ENCODE data around the gene CLCN7. TPM values are rescaled to one million over a fixed set of nuclear protein-coding genes. Genes with fewer than 3 reads are reported as not detected.

The CLCN7 gene
- total and polyA plus RNA-seq, 2 of the 4 experiments (the other 2 are of a cell fraction): 10.8 to 45.2 TPM

- H3K23ac ChIP-seq (ENCODE audit: low read depth, low read length): no peak overlapping the region
- no peak overlapping the region for H3K18ac ChIP-seq (ENCODE audit: low read depth, low read length)
- no peaks in the 10 kb centered on the region for H3K4me1 ChIP-seq (ENCODE audit: control insufficient read depth, insufficient read depth, low read length)
- TF ChIP-seq RCOR1 (IDR thresholded peaks at IDR 0.05; ENCODE audit: insufficient replicate concordance, low read length) (no peak), CHD1 (IDR thresholded peaks at IDR 0.05; ENCODE audit: low read depth, low read length) (no peak), RAD21 (IDR thresholded peaks at IDR 0.05; ENCODE audit: low read length) (no peak), BHLHE40 (IDR thresholded peaks at IDR 0.05; ENCODE audit: low read depth, low read length) (no peak), FOS (IDR thresholded peaks at IDR 0.05; ENCODE audit: low read depth, low read length) (no peak), MAZ (IDR thresholded peaks at IDR 0.05; ENCODE audit: borderline replicate concordance, low read depth, low read length) (no peak), RFX5 (IDR thresholded peaks at IDR 0.05; ENCODE audit: low read depth, low read length) (no peak), NFE2L2 (IDR thresholded peaks at IDR 0.05; ENCODE audit: low read depth, low read length) (no peak), SMC3 (IDR thresholded peaks at IDR 0.05; ENCODE audit: low read depth, low read length) (no peak), POLR2A (IDR thresholded peaks at IDR 0.05; ENCODE audit: low read depth, low read length) (no peak), CEBPB (IDR thresholded peaks at IDR 0.05; ENCODE audit: low read depth, low read length) (no peak), MXI1 (IDR thresholded peaks at IDR 0.05; ENCODE audit: borderline replicate concordance, low read depth, low read length) (no peak), MAFK (IDR thresholded peaks at IDR 0.05; ENCODE audit: low read depth, low read length) (no peak), USF2 (IDR thresholded peaks at IDR 0.05; ENCODE audit: low read depth, low read length) (no peak)
- TF ChIP-seq, protein P1, sequence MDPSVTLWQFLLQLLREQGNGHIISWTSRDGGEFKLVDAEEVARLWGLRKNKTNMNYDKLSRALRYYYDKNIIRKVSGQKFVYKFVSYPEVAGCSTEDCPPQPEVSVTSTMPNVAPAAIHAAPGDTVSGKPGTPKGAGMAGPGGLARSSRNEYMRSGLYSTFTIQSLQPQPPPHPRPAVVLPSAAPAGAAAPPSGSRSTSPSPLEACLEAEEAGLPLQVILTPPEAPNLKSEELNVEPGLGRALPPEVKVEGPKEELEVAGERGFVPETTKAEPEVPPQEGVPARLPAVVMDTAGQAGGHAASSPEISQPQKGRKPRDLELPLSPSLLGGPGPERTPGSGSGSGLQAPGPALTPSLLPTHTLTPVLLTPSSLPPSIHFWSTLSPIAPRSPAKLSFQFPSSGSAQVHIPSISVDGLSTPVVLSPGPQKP (IDR thresholded peaks at IDR 0.05; ENCODE audit: borderline replicate concordance, low read depth, low read length): no peak
- TF ChIP-seq, protein P2, sequence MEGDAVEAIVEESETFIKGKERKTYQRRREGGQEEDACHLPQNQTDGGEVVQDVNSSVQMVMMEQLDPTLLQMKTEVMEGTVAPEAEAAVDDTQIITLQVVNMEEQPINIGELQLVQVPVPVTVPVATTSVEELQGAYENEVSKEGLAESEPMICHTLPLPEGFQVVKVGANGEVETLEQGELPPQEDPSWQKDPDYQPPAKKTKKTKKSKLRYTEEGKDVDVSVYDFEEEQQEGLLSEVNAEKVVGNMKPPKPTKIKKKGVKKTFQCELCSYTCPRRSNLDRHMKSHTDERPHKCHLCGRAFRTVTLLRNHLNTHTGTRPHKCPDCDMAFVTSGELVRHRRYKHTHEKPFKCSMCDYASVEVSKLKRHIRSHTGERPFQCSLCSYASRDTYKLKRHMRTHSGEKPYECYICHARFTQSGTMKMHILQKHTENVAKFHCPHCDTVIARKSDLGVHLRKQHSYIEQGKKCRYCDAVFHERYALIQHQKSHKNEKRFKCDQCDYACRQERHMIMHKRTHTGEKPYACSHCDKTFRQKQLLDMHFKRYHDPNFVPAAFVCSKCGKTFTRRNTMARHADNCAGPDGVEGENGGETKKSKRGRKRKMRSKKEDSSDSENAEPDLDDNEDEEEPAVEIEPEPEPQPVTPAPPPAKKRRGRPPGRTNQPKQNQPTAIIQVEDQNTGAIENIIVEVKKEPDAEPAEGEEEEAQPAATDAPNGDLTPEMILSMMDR (conservative IDR thresholded peaks at IDR 0.05; ENCODE audit: low read depth, low read length): no peak
- in situ Hi-C loops (cut with MboI; ENCODE audit: low sequenced_read_pairs): no loop called here
- no peak overlapping the region for H3K4me3 ChIP-seq (ENCODE audit: insufficient read depth, low read depth, low read length)
- peak overlapping the region; percentile 78 for H2AK9ac ChIP-seq (replicated peaks; ENCODE audit: low read depth, low read length, poor library complexity)
- BruUV-seq (replicated peaks): no TSS peak
- ATAC-seq (ENCODE audit: low read depth): no peak
- H3K4ac ChIP-seq (ENCODE audit: low read depth, low read length): no peak overlapping the region
- H3K9ac ChIP-seq (ENCODE audit: low read depth, low read length): no peak overlapping the region
- no peaks in the 10 kb centered on the region; the same call in 1 of the 2 replicates for H3K27me3 ChIP-seq (ENCODE audit: control insufficient read depth, insufficient read depth, low read length)
- H2BK20ac ChIP-seq (ENCODE audit: low read depth, low read length): no peak overlapping the region
- H3K36me3 ChIP-seq (ENCODE audit: control insufficient read depth, insufficient read depth, low read length): no peaks in the 10 kb centered on the region
- no peak overlapping the region for H4K5ac ChIP-seq (ENCODE audit: low read depth, low read length)
- H4K20me1 ChIP-seq (ENCODE audit: insufficient read depth, low read length): no peaks in the 10 kb centered on the region
- H3K9me3 ChIP-seq (ENCODE audit: control insufficient read depth, insufficient read depth, low read length): no peaks in the 10 kb centered on the region
- H2AK5ac ChIP-seq (ENCODE audit: low read depth, low read length): no peak overlapping the region
- H2BK5ac ChIP-seq (ENCODE audit: low read depth, low read length, poor library complexity, severe bottlenecking): no peak overlapping the region
- no peak overlapping the region for H4K8ac ChIP-seq (ENCODE audit: low read depth in 2 of 2, low read length in 2 of 2)
- POLR2A ChIA-PET (ENCODE audit: unreplicated experiment): no interaction called here
- H3K27ac ChIP-seq (ENCODE audit: insufficient read depth, low read length): no peak overlapping the region
- no peak overlapping the region for H2AFZ ChIP-seq (replicated peaks; ENCODE audit: low read length, poor library complexity)
- no peak for DNase-seq
- WGBS, 2 experiments (ENCODE audit: extremely low coverage in 2 of 2, insufficient read length in 1 of 2): 87% methylated on average over 14 of the region's 27 CpGs; no CpG with 5 or more reads in 1 of the 2 experiments
- no peak overlapping the region for H2BK15ac ChIP-seq (ENCODE audit: low read depth, low read length)
- H3K79me1 ChIP-seq (ENCODE audit: low read depth in 1 of 2, low read length in 2 of 2): no peaks in the 10 kb centered on the region
- no peaks in the 10 kb centered on the region for H3K9me1 ChIP-seq (ENCODE audit: insufficient read depth, low read length)
- H3K56ac ChIP-seq (ENCODE audit: extremely low read depth, insufficient read depth, low read length): no peak overlapping the region
- H3K14ac ChIP-seq (replicated peaks; ENCODE audit: low read depth, low read length): no peak overlapping the region
- dilution Hi-C loops (cut with HindIII; ENCODE audit: low sequenced_read_pairs, unreplicated experiment): no loop called here
- H4K91ac ChIP-seq (ENCODE audit: insufficient read depth, low read depth, low read length): no peak overlapping the region
- intact Hi-C loops (cut with micrococcal nuclease): no loop called here
- CTCF ChIA-PET: no interaction called here
- H3K4me2 ChIP-seq (ENCODE audit: low read depth, low read length): no peak overlapping the region
- H2BK120ac ChIP-seq (ENCODE audit: low read depth, low read length): no peak overlapping the region
Measured at GRCh38 chr16:1439058-1439698, 35.6 kb downstream of the CLCN7 start.

Measured in IMR-90 (cell line).